H9 (cell line): Measurements from ENCODE around the gene ARPP19. TPM values are rescaled to one million over a fixed set of nuclear protein-coding genes. Genes with fewer than 3 reads are reported as not detected.

Experiments
- DNase-seq: peaks from one replicate; pipeline ENCODE4 v3.0.0-alpha.2; 2017
- H2AFZ ChIP-seq: one replicate; pipeline ENCODE4 v1.6.1; 2013; ENCODE audit warnings: mild to moderate bottlenecking, low read length, control low read depth, moderate library complexity
- H2AK5ac ChIP-seq: 2 replicates; pipeline ENCODE4 v1.6.1; 2013; ENCODE audit warnings: low read length, control low read depth, mixed read lengths; ENCODE audit not compliant: insufficient read length
- H2BK120ac ChIP-seq: one replicate; pipeline ENCODE4 v1.6.1; 2013; ENCODE audit warnings: low read depth, mild to moderate bottlenecking, low read length, control low read depth, inconsistent platforms; ENCODE audit not compliant: poor library complexity, severe bottlenecking
- H2BK12ac ChIP-seq: 2 replicates; pipeline ENCODE4 v1.6.1; 2013; ENCODE audit warnings: low read length, control low read depth, mixed read lengths, low read depth; ENCODE audit not compliant: insufficient read length
- H2BK15ac ChIP-seq: 2 replicates; pipeline ENCODE4 v1.6.1; 2013; ENCODE audit warnings: low read depth, low read length, control low read depth
- H2BK20ac ChIP-seq: one replicate; pipeline ENCODE4 v1.6.1; 2013; ENCODE audit warnings: low read depth, mild to moderate bottlenecking, low read length, control low read depth, inconsistent platforms; ENCODE audit not compliant: poor library complexity, severe bottlenecking
- H2BK5ac ChIP-seq: 2 replicates; pipeline ENCODE4 v1.6.1; 2013; ENCODE audit warnings: low read length, control low read depth, mixed read lengths; ENCODE audit not compliant: insufficient read length
- H3K14ac ChIP-seq: 2 replicates; pipeline ENCODE4 v1.6.1; 2013; ENCODE audit warnings: low read length, control low read depth; ENCODE audit not compliant: insufficient read depth
- H3K18ac ChIP-seq: 2 replicates; pipeline ENCODE4 v1.6.1; 2013; ENCODE audit warnings: low read depth, mild to moderate bottlenecking, mixed read lengths, low read length, control low read depth; ENCODE audit not compliant: insufficient read length
- H3K23ac ChIP-seq: 2 replicates; pipeline ENCODE4 v1.6.1; 2013; ENCODE audit warnings: low read length, control low read depth, mixed read lengths, low read depth; ENCODE audit not compliant: insufficient read length
- H3K23me2 ChIP-seq: 2 replicates; pipeline ENCODE4 v1.6.1; 2013; ENCODE audit warnings: low read depth, mild to moderate bottlenecking, mixed read lengths, low read length, control low read depth; ENCODE audit not compliant: insufficient read length, poor library complexity, severe bottlenecking
- H3K27ac ChIP-seq: 2 replicates; pipeline ENCODE4 v1.5.1; 2013; ENCODE audit warnings: low read length, control low read depth, mixed read lengths, low read depth; ENCODE audit not compliant: insufficient read length
- H3K27me3 ChIP-seq: 2 replicates; pipeline ENCODE4 v1.6.1; 2013; ENCODE audit warnings: low read length, control low read depth, inconsistent platforms; ENCODE audit not compliant: insufficient read depth
- H3K4ac ChIP-seq: 2 replicates; pipeline ENCODE4 v1.6.1; 2013; ENCODE audit warnings: low read depth, mild to moderate bottlenecking, control low read depth, inconsistent platforms, low read length, moderate library complexity
- H3K4me1 ChIP-seq: 2 replicates; pipeline ENCODE4 v1.6.1; 2013; ENCODE audit warnings: low read length, control low read depth, inconsistent platforms; ENCODE audit not compliant: insufficient read depth
- H3K4me2 ChIP-seq: 2 replicates; pipeline ENCODE4 v1.6.1; 2013; ENCODE audit warnings: low read length, control low read depth, mixed read lengths; ENCODE audit not compliant: insufficient read length, insufficient read depth
- H3K56ac ChIP-seq: 2 replicates; pipeline ENCODE4 v1.6.1; 2013; ENCODE audit warnings: low read depth, mild to moderate bottlenecking, mixed read lengths, low read length, control low read depth; ENCODE audit not compliant: insufficient read length
- H3K79me1 ChIP-seq: 2 replicates; pipeline ENCODE4 v1.6.1; 2013; ENCODE audit warnings: low read depth, mild to moderate bottlenecking, moderate library complexity, low read length, control low read depth, inconsistent platforms; ENCODE audit not compliant: insufficient read depth, poor library complexity, severe bottlenecking
- H3K79me2 ChIP-seq: 2 replicates; pipeline ENCODE4 v1.6.1; 2013; ENCODE audit warnings: low read length, control low read depth, inconsistent platforms; ENCODE audit not compliant: insufficient read depth
- H3K9ac ChIP-seq: 2 replicates; pipeline ENCODE4 v1.6.1; 2013; ENCODE audit warnings: low read length, control low read depth, mixed read lengths; ENCODE audit not compliant: insufficient read length; ENCODE audit errors: extremely low read depth
- H3K9me3 ChIP-seq: one replicate; pipeline ENCODE4 v1.6.1; 2013; ENCODE audit warnings: low read depth, low read length, inconsistent platforms; ENCODE audit not compliant: control insufficient read depth
- H3T11ph ChIP-seq: one replicate; pipeline ENCODE4 v1.6.1; 2013; ENCODE audit warnings: mild to moderate bottlenecking, low read length, control low read depth, inconsistent platforms
- H4K20me1 ChIP-seq: one replicate; pipeline ENCODE4 v1.6.1; 2013; ENCODE audit not compliant: control insufficient read depth, insufficient read length, insufficient read depth
- H4K5ac ChIP-seq: 2 replicates; pipeline ENCODE4 v1.6.1; 2013; ENCODE audit warnings: low read depth, mild to moderate bottlenecking, mixed read lengths, low read length, control low read depth; ENCODE audit not compliant: insufficient read length
- H4K8ac ChIP-seq: replicated peaks from 2 replicates; pipeline ENCODE4 v1.6.1; 2013; ENCODE audit warnings: low read length, control low read depth, mixed read lengths, low read depth; ENCODE audit not compliant: insufficient read length
- H4K91ac ChIP-seq: 2 replicates; pipeline ENCODE4 v1.6.1; 2013; ENCODE audit warnings: low read depth, mild to moderate bottlenecking, moderate library complexity, mixed read lengths, low read length, control low read depth; ENCODE audit not compliant: insufficient read length
- H3K27ac Mint-ChIP-seq, 3 experiments: 2 replicates in 2 of 3; 3 replicates in 1 of 3; pipeline ENCODE4 v1.8.0; 2020 to 2021; ENCODE audit warnings: mixed read lengths in 3 of 3, mild to moderate bottlenecking in 1 of 3, moderate library complexity in 1 of 3
- H3K27me3 Mint-ChIP-seq: 2 replicates; pipeline ENCODE4 v1.8.0; 2021; ENCODE audit warnings: low read depth, mild to moderate bottlenecking, moderate library complexity, mixed read lengths
- H3K36me3 Mint-ChIP-seq, 3 experiments: 2 replicates in 2 of 3; 3 replicates in 1 of 3; pipeline ENCODE4 v1.8.0; 2020 to 2021; ENCODE audit warnings: low read depth in 3 of 3, mixed read lengths in 3 of 3; ENCODE audit not compliant: insufficient read depth in 1 of 3
- H3K4me1 Mint-ChIP-seq, 2 experiments: 2 replicates each; pipeline ENCODE4 v1.8.0; 2020; ENCODE audit warnings: mixed read lengths in 2 of 2
- H3K4me3 Mint-ChIP-seq, 2 experiments: 2 replicates in 1 of 2; 3 replicates in 1 of 2; pipeline ENCODE4 v1.8.0; 2020 to 2021; ENCODE audit warnings: mild to moderate bottlenecking in 2 of 2, mixed read lengths in 2 of 2, moderate library complexity in 1 of 2
- H3K9me3 Mint-ChIP-seq, 2 experiments: 2 replicates in 1 of 2; 3 replicates in 1 of 2; pipeline ENCODE4 v1.8.0; 2020; ENCODE audit warnings: mild to moderate bottlenecking in 2 of 2, mixed read lengths in 2 of 2, moderate library complexity in 1 of 2
- WGBS: extraction: QIAGEN DNeasy Blood & Tissue Kit; methylation state at CpG from one replicate; pipeline ENCODE4 v1.1.7; 2013; ENCODE audit warnings: missing lambda C conversion rate, low lambda C conversion rate, mixed read lengths; ENCODE audit not compliant: insufficient read length; ENCODE audit errors: extremely low coverage; 5-methylcytosine and 5-hydroxymethylcytosine counted together
- total RNA-seq: library from RNA; stranded (reverse); gene quantifications from 2 replicates; pipeline ENCODE4 v1.2.1, GENCODE V29; 2021
- TF ChIP-seq, protein P1 (sequence below): fragments of 200-600 bp; sonication (generic); conservative IDR thresholded peaks from 3 replicates; pipeline ENCODE4 v1.8.0; 2021; ENCODE audit warnings: antibody characterized with exemption, mild to moderate bottlenecking

Gene ARPP19
- total RNA-seq, 1 experiment from 2014 or later = 247 TPM

DNA sequence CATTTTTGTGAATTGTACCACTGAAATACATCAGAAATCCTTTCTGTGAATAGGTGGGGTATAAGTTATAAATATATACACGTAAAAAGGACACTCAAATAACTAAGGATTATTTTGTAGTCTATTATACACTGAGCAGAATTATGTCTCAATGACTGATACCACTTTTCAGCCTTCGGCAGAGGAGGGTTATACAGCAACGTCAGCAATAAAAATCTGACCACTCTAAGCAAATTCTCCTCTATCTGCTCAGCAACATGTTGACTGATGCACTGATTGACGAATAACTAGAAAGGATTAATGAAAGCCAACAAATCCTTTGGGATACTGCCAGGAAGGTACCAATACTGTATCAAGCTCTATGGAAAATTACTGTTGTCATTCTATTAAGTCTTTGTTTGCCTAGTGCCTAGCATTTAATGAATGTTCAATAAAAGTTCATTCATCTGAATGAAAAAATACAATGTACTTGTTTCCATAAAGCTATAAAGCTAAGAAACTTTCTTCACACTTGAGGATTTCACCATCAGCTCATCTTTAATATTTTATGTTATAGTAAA lies 5.2 kb downstream of the ARPP19 start:
- H4K20me1 ChIP-seq = no peaks in the 10 kb centered on the region
- H3K4ac ChIP-seq = no peak overlapping the region
- no peak overlapping the region for H3K27ac ChIP-seq
- no peak overlapping the region for H3T11ph ChIP-seq
- no peak overlapping the region for H3K27ac Mint-ChIP-seq
- no peaks in the 10 kb centered on the region for H3K9me3 Mint-ChIP-seq
- no peak overlapping the region for H3K4me3 Mint-ChIP-seq
- TF ChIP-seq, protein P1, sequence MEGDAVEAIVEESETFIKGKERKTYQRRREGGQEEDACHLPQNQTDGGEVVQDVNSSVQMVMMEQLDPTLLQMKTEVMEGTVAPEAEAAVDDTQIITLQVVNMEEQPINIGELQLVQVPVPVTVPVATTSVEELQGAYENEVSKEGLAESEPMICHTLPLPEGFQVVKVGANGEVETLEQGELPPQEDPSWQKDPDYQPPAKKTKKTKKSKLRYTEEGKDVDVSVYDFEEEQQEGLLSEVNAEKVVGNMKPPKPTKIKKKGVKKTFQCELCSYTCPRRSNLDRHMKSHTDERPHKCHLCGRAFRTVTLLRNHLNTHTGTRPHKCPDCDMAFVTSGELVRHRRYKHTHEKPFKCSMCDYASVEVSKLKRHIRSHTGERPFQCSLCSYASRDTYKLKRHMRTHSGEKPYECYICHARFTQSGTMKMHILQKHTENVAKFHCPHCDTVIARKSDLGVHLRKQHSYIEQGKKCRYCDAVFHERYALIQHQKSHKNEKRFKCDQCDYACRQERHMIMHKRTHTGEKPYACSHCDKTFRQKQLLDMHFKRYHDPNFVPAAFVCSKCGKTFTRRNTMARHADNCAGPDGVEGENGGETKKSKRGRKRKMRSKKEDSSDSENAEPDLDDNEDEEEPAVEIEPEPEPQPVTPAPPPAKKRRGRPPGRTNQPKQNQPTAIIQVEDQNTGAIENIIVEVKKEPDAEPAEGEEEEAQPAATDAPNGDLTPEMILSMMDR = no peak
- no peaks in the 10 kb centered on the region for H3K27me3 Mint-ChIP-seq
- no peak overlapping the region for H3K9ac ChIP-seq
- no peak overlapping the region for H3K56ac ChIP-seq
- no peaks in the 10 kb centered on the region for H3K27me3 ChIP-seq
- H3K36me3 Mint-ChIP-seq = peaks cover 3 to 19% (median 14%) of the 10 kb centered on the region in 3 experiments; a peak in 6 of 7 replicates
- no peak overlapping the region for H2BK20ac ChIP-seq
- no peak overlapping the region for H3K14ac ChIP-seq
- no peak overlapping the region for H2BK5ac ChIP-seq
- no peak overlapping the region for H4K91ac ChIP-seq
- no peak for DNase-seq
- no peak overlapping the region for H2AK5ac ChIP-seq
- H2BK120ac ChIP-seq = no peak overlapping the region
- H3K9me3 ChIP-seq = no peaks in the 10 kb centered on the region
- no peak overlapping the region for H2AFZ ChIP-seq
- H3K4me2 ChIP-seq = no peak overlapping the region
- peaks cover 29 to 36% of the 10 kb centered on the region in 2 experiments for H3K4me1 Mint-ChIP-seq
- H3K18ac ChIP-seq = no peak overlapping the region
- no CpG with 5 or more reads among the region's 4 CpGs for WGBS
- H3K23ac ChIP-seq = no peak overlapping the region
- H3K79me1 ChIP-seq = peaks cover 3% of the 10 kb centered on the region
- no peak overlapping the region for H2BK15ac ChIP-seq
- peaks cover 84% of the 10 kb centered on the region for H3K79me2 ChIP-seq
- H3K4me1 ChIP-seq = no peaks in the 10 kb centered on the region
- H2BK12ac ChIP-seq = no peak overlapping the region
- no peak overlapping the region for H4K8ac ChIP-seq
- peaks cover 7% of the 10 kb centered on the region for H3K23me2 ChIP-seq
- H4K5ac ChIP-seq = no peak overlapping the region
